ENCODE data around the gene SLC13A4. TPM values are rescaled to one million over a fixed set of nuclear protein-coding genes. Genes with fewer than 3 reads are reported as not detected.
A peak's percentile ranks its signal among the peaks of the same experiment; 100 is the strongest.

SLC13A4 gene
- total and polyA plus RNA-seq, 2 donors (not counting 3 experiments of a cell fraction or from before 2014, with no cell fraction given), result not detected

- Histone ChIP-seq H3K79me2 (ENCODE audit: control insufficient read depth, insufficient read depth, low read length) (no peaks in the 10 kb centered on the region), H3K4me2 (ENCODE audit: insufficient read depth, low read length) (no peak overlapping the region), H3K27me3 (ENCODE audit: control insufficient read depth in 2 of 2, insufficient read depth in 2 of 2, low read length in 2 of 2) (no peaks in the 10 kb centered on the region), H3K4me3 (replicated peaks in 1 of 3; ENCODE audit: insufficient read depth in 1 of 3, low read depth in 1 of 3, low read length in 3 of 3) (no peak overlapping the region), H2AFZ (ENCODE audit: low read depth, low read length) (peak overlapping the region; percentile 72), H3K36me3 (ENCODE audit: control insufficient read depth in 2 of 2, extremely low read depth in 1 of 2, insufficient read depth in 2 of 2, low read length in 2 of 2) (no peaks in the 10 kb centered on the region), H3K9me3 (replicated peaks; ENCODE audit: control insufficient read depth, insufficient read depth, low read length) (no peaks in the 10 kb centered on the region), H3K27ac (ENCODE audit: insufficient read depth, low read depth, low read length) (no peak overlapping the region), H4K20me1 (replicated peaks; ENCODE audit: control insufficient read depth, extremely low read depth, insufficient read depth, low read length) (no peaks in the 10 kb centered on the region), H3K4me1 (ENCODE audit: control insufficient read depth, extremely low read depth, insufficient read depth, low read length) (peaks cover 28% of the 10 kb centered on the region), H3K9ac (replicated peaks; ENCODE audit: extremely low read depth, insufficient read depth, low read length) (no peak overlapping the region), H3K9me1 (replicated peaks; ENCODE audit: control insufficient read depth, extremely low read depth, insufficient read depth, low read length) (no peaks in the 10 kb centered on the region)
- BruUV-seq (replicated peaks), result no TSS peak
- no peak for FAIRE-seq
- ChIA-PET POLR2A (no interaction called here), CTCF (interaction anchor here (1.3 kb wide), 1 partner anchor 24 kb away, joined by 5 read pairs; no protein-coding TSS in a partner anchor)
- no peak for DNase-seq (ENCODE audit: low read depth, low spot score)
- intact Hi-C loops (cut with micrococcal nuclease), result no loop called here
- TF ChIP-seq FOS (IDR thresholded peaks at IDR 0.05; ENCODE audit: borderline replicate concordance, insufficient read depth, low read length), result no peak
- TF ChIP-seq POLR2AphosphoS5 (IDR thresholded peaks at IDR 0.05; ENCODE audit: insufficient read depth, low read depth, low read length), result no peak
- no peak for TF ChIP-seq JUN (IDR thresholded peaks at IDR 0.05; ENCODE audit: borderline replicate concordance, insufficient read depth, insufficient read length, low read depth)
- TF ChIP-seq CTCF (IDR thresholded peaks at IDR 0.05; ENCODE audit: extremely low read depth in 1 of 2, insufficient read depth in 1 of 2, low read depth in 1 of 2, low read length in 2 of 2), result no peak
- TF ChIP-seq MAX (IDR thresholded peaks at IDR 0.05; ENCODE audit: insufficient read depth, insufficient read length), result no peak
- no peak for TF ChIP-seq EZH2 (IDR thresholded peaks at IDR 0.05; ENCODE audit: borderline replicate concordance, low read depth, low read length, severe bottlenecking)
- no peak for TF ChIP-seq GATA2 (IDR thresholded peaks at IDR 0.05; ENCODE audit: insufficient read depth, insufficient read length, low read depth, low read length)
- no peak for TF ChIP-seq MYC (IDR thresholded peaks at IDR 0.05; ENCODE audit: low read depth, low read length)
- no peak for TF ChIP-seq POLR2A (IDR thresholded peaks at IDR 0.05; ENCODE audit: low read depth, low read length)
- dilution Hi-C loops (cut with MboI; ENCODE audit: extremely low pct_ligation_motif_present, low sequenced_read_pairs), result no loop called here
These were observed 31.5 kb upstream of the SLC13A4 start for GRCh38 chr7:135759532-135759931.
